Measurements from ENCODE around the gene TANGO6. TPM values are rescaled to one million over a fixed set of nuclear protein-coding genes. Genes with fewer than 3 reads are reported as not detected.
A peak's percentile ranks its signal among the peaks of the same experiment; 100 is the strongest.
"Not testable (repeated sequence)": the region's sequence is repeated elsewhere in the genome, so short reads cannot be mapped to it uniquely, and the experiment has no call there.

Gene TANGO6
- total RNA-seq, 1 donor = 38.0 TPM

DNA sequence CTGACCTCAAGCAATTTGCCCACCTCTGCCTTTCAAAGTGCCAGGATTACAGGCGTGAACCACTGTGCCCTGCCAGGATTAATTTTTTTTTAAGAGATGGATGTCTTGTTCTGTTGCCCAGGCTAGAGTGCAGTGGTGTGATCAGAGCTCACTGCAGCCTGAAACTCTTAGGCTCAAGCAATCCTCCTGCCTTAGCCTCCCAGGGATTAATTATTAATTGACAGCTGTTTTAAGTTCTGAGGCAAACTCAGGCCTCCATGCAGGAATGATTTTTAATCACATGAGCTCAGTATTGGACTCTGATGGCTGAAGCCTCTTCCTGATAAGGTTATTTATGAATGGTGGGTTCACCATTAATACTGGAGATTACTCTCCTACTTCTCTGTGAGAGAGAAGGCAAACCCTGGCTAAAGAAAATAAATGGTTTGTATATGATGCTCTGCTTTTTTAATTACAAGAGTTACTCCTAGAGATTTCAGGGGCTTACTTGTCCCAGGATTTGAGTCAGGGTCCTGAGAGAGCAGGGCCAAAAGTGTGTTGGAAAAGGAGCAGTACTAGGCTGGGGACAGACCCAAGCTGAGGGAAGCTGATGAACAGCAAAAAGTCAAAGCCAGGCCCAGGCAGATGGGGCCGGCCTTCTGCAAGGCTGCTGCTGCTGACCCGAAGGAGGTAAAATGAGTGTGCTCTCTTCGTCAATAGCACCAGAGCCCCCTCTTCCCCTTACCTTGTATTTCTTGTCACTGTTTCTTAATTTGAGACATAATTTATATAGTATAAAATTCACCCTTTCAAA, 205.2 kb downstream of the TANGO6 start:
- Histone ChIP-seq H3K4me1 (ENCODE audit: insufficient read depth, low read length) (peaks cover 7% of the 10 kb centered on the region), H3K27me3 (ENCODE audit: insufficient read depth, low read length) (no peaks in the 10 kb centered on the region), H3K4me3 (ENCODE audit: insufficient read depth, low read length) (no peak overlapping the region), H4K20me1 (ENCODE audit: insufficient read depth, low read length) (no peaks in the 10 kb centered on the region), H3K79me2 (ENCODE audit: insufficient read depth, low read length) (no peaks in the 10 kb centered on the region), H3K4me2 (ENCODE audit: insufficient read depth, low read length) (no peak overlapping the region), H3K27ac (ENCODE audit: low read depth, low read length) (peak overlapping the region; percentile 67), H3K36me3 (ENCODE audit: insufficient read depth, low read length) (no peaks in the 10 kb centered on the region), H2AFZ (ENCODE audit: low read length) (no peak overlapping the region), H3K9me3 (ENCODE audit: low read depth, low read length) (no peaks in the 10 kb centered on the region)
- no peak for DNase-seq (ENCODE audit: insufficient read length, low spot score, missing footprints)
- TF ChIP-seq, protein P1, sequence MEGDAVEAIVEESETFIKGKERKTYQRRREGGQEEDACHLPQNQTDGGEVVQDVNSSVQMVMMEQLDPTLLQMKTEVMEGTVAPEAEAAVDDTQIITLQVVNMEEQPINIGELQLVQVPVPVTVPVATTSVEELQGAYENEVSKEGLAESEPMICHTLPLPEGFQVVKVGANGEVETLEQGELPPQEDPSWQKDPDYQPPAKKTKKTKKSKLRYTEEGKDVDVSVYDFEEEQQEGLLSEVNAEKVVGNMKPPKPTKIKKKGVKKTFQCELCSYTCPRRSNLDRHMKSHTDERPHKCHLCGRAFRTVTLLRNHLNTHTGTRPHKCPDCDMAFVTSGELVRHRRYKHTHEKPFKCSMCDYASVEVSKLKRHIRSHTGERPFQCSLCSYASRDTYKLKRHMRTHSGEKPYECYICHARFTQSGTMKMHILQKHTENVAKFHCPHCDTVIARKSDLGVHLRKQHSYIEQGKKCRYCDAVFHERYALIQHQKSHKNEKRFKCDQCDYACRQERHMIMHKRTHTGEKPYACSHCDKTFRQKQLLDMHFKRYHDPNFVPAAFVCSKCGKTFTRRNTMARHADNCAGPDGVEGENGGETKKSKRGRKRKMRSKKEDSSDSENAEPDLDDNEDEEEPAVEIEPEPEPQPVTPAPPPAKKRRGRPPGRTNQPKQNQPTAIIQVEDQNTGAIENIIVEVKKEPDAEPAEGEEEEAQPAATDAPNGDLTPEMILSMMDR (IDR thresholded peaks at IDR 0.05; ENCODE audit: extremely low read depth, low read depth, low read length) = no peak

DNA sequence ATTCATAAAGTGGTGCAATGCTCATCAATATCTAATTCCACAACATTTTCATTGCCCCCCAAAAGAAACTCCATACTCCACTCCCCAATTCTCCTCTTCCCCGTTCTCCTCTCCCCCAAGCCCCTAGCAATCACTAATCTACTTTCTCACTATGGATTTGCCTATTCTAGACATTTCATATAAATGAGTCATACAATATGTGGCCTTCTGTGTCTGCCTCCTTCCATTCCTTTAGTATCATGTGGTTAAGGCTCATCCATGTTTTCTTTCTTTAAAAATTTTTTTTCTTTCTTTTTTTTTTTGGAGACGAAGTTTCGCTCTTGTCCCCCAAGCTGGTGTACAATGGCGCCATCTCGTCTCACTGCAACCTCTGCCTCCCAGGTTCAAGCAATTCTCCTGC, 205.8 kb downstream of the TANGO6 start:
- no peak overlapping the region for H2AFZ ChIP-seq (ENCODE audit: low read length)
- DNase-seq (ENCODE audit: insufficient read length, low spot score, missing footprints) = peak; percentile 85
- no peaks in the 10 kb centered on the region for H3K9me3 ChIP-seq (ENCODE audit: low read depth, low read length)
- H3K4me3 ChIP-seq (ENCODE audit: insufficient read depth, low read length) = no peak overlapping the region
- no peaks in the 10 kb centered on the region for H3K79me2 ChIP-seq (ENCODE audit: insufficient read depth, low read length)
- H3K27me3 ChIP-seq (ENCODE audit: insufficient read depth, low read length) = no peaks in the 10 kb centered on the region
- no peaks in the 10 kb centered on the region for H3K36me3 ChIP-seq (ENCODE audit: insufficient read depth, low read length)
- peak overlapping the region; percentile 67 for H3K27ac ChIP-seq (ENCODE audit: low read depth, low read length)
- TF ChIP-seq, protein P1 (IDR thresholded peaks at IDR 0.05; ENCODE audit: extremely low read depth, low read depth, low read length) = no peak
- H4K20me1 ChIP-seq (ENCODE audit: insufficient read depth, low read length) = no peaks in the 10 kb centered on the region
- peak overlapping the region; percentile 37 for H3K4me2 ChIP-seq (ENCODE audit: insufficient read depth, low read length)
- H3K4me1 ChIP-seq (ENCODE audit: insufficient read depth, low read length) = peaks cover 7% of the 10 kb centered on the region

DNA sequence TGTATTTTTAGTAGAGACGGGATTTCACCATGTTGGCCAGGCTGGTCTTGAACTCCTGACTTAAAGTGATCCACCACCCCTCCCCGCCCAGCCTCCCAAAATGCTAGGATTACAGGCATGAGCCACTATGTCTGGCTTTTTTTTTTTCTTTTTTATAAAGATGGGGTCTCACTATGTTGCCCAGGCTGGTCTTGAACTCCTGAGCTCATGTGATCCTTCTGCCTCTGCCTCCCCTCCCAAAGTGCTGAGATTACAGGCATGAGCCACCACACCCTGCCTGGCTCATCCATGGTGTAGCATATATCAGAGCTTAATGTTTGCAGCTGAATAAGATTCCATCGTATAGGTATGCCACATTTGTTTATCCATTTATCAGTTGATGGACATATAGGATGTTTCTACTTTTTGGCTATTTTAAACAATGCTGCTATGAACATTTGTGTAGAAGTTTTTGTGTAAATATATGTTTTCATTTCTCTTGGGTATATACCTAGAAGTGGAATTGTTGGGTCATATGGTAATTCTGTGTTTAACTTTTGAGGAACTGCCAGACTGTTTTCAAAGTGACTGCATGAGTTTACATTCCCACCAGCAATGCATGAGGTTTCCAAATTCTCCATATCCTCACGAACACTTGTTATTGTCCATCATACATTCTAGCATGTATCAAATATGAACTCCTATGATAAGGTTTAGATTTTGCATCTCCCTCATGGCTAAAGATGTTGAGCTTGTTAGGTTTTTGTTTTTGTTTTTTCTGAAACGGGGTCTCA, 206.5 kb downstream of the TANGO6 start:
- Histone ChIP-seq H4K20me1 (ENCODE audit: insufficient read depth, low read length) (no peaks in the 10 kb centered on the region), H3K79me2 (ENCODE audit: insufficient read depth, low read length) (no peaks in the 10 kb centered on the region), H3K36me3 (ENCODE audit: insufficient read depth, low read length) (no peaks in the 10 kb centered on the region), H3K4me1 (ENCODE audit: insufficient read depth, low read length) (peaks cover 7% of the 10 kb centered on the region), H3K27me3 (ENCODE audit: insufficient read depth, low read length) (no peaks in the 10 kb centered on the region), H3K4me3 (ENCODE audit: insufficient read depth, low read length) (no peak overlapping the region), H3K4me2 (ENCODE audit: insufficient read depth, low read length) (no peak overlapping the region), H3K27ac (ENCODE audit: low read depth, low read length) (peak overlapping the region; percentile 67), H3K9me3 (ENCODE audit: low read depth, low read length) (no peaks in the 10 kb centered on the region), H2AFZ (ENCODE audit: low read length) (no peak overlapping the region)
- no peak for DNase-seq (ENCODE audit: insufficient read length, low spot score, missing footprints)
- TF ChIP-seq, protein P1 (IDR thresholded peaks at IDR 0.05; ENCODE audit: extremely low read depth, low read depth, low read length) = no peak

DNA sequence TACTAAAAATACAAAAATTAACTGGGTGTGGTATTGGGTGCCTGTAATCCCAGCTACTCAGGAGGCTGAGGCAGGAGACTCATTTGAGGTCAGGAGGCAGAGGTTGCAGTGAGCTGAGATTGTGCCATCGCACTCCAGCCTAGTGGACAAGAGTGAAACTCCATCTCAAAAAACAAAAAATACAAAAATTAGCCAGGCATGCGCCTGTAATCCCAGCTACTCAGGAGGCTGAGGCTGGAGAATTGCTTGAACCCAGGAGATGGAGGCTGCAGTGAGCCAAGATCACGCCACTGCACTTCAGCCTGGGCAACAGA, 208.1 kb downstream of the TANGO6 start:
- not testable (repeated sequence) for H3K27me3 ChIP-seq (ENCODE audit: insufficient read depth, low read length); H2AFZ ChIP-seq (ENCODE audit: low read length); H3K4me2 ChIP-seq (ENCODE audit: insufficient read depth, low read length); H3K9me3 ChIP-seq (ENCODE audit: low read depth, low read length); H3K4me3 ChIP-seq (ENCODE audit: insufficient read depth, low read length); H4K20me1 ChIP-seq (ENCODE audit: insufficient read depth, low read length); H3K4me1 ChIP-seq (ENCODE audit: insufficient read depth, low read length); H3K36me3 ChIP-seq (ENCODE audit: insufficient read depth, low read length); H3K27ac ChIP-seq (ENCODE audit: low read depth, low read length); H3K79me2 ChIP-seq (ENCODE audit: insufficient read depth, low read length); DNase-seq (ENCODE audit: insufficient read length, low spot score, missing footprints)
- TF ChIP-seq, protein P1 (IDR thresholded peaks at IDR 0.05; ENCODE audit: extremely low read depth, low read depth, low read length) = peak; percentile 9

All from osteoblast (primary cell).